OCI-LY3 (cell line): ENCODE measurements around the gene WDR70.
"Not testable (repeated sequence)": the region's sequence is repeated elsewhere in the genome, so short reads cannot be mapped to it uniquely, and the experiment has no call there.

Source experiments
- H2AFZ ChIP-seq: fragments of 200-600, 300-600 bp; shearing (Covaris generic); 2 replicates; pipeline ENCODE4 v1.6.0; 2014; ENCODE audit warnings: antibody characterized with exemption, low read depth, low read length
- H3K27ac ChIP-seq: fragments of 200-600, 300-600 bp; sonication (generic); 2 replicates; pipeline ENCODE4 v1.5.1; 2014; ENCODE audit warnings: mild to moderate bottlenecking, low read length, moderate library complexity, mixed read lengths
- H3K27me3 ChIP-seq: fragments of 200-600, 300-600 bp; sonication (generic); 2 replicates; pipeline ENCODE4 v1.6.1; 2014; ENCODE audit warnings: low read depth, low read length, mixed read lengths
- H3K36me3 ChIP-seq: fragments of 200-600, 300-600 bp; sonication (generic); replicated peaks from 2 replicates; pipeline ENCODE3; 2014; ENCODE audit warnings: low read depth, low read length, mixed read lengths
- H3K4me1 ChIP-seq: fragments of 300-600, 200-600 bp; sonication (generic); 2 replicates; pipeline ENCODE4 v1.6.1; 2014; ENCODE audit warnings: low read length, mixed read lengths
- H3K4me2 ChIP-seq: fragments of 200-600, 300-600 bp; sonication (generic); 2 replicates; pipeline ENCODE4 v1.6.1; 2014; ENCODE audit warnings: low read length, mixed read lengths
- H3K4me3 ChIP-seq: fragments of 300-600, 200-600 bp; sonication (generic); 2 replicates; pipeline ENCODE4 v1.5.1; 2014; ENCODE audit warnings: antibody characterized with exemption, mild to moderate bottlenecking, low read length, moderate library complexity
- H3K79me2 ChIP-seq: fragments of 300-600, 200-600 bp; shearing (Covaris generic); 2 replicates; pipeline ENCODE4 v1.6.1; 2014; ENCODE audit warnings: mild to moderate bottlenecking, low read length, mixed read lengths
- H3K9ac ChIP-seq: fragments of 300-600, 200-600 bp; shearing (Covaris generic); 2 replicates; pipeline ENCODE4 v1.6.0; 2014; ENCODE audit warnings: mild to moderate bottlenecking, low read length, moderate library complexity
- H3K9me3 ChIP-seq: fragments of 200-600, 300-600 bp; shearing (Covaris generic); 2 replicates; pipeline ENCODE4 v1.6.1; 2014; ENCODE audit warnings: low read length, mixed read lengths; ENCODE audit not compliant: insufficient read depth
- H4K20me1 ChIP-seq: fragments of 200-600, 300-600 bp; sonication (generic); 2 replicates; pipeline ENCODE4 v1.6.1; 2016; ENCODE audit warnings: low read length, mixed read lengths; ENCODE audit not compliant: insufficient read depth
- CTCF ChIP-seq: fragments of 200-600, 300-600 bp; sonication (generic); IDR thresholded peaks from 2 replicates; pipeline ENCODE4 v1.5.1; 2014; ENCODE audit warnings: antibody characterized with exemption, low read length, low read depth
- EZH2phosphoT487 ChIP-seq: fragments of 200-600 bp; shearing (Covaris generic); IDR thresholded peaks from 2 replicates; pipeline ENCODE4 v1.6.1; 2018; ENCODE audit warnings: antibody characterized with exemption, mixed run types, low read depth

The WDR70 gene

DNA sequence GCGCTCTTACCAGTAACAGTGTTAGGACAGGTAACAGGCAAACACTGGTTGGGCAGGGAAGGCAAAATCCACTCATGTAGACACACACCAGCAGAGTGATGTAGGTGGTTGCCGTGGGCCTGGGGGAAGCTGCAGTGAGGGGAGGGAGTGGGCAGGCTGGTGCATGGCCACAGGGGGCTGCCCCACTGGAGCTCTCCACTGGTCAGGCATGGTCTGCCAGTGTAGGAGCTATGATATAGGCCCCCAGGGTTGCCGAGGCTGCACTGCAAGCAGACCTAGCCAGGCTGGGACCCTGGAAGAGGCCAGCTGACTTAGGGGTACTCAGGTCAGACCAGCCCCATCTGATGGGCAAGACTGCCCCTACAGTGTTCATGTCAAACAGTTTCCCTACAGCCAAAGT, 306.1 kb downstream of the WDR70 start:
- no peaks in the 10 kb centered on the region for H3K4me1 ChIP-seq
- no peaks in the 10 kb centered on the region for H4K20me1 ChIP-seq
- H3K4me2 ChIP-seq = no peak overlapping the region
- no peaks in the 10 kb centered on the region for H3K27me3 ChIP-seq
- no peak overlapping the region for H3K4me3 ChIP-seq
- no peak for TF ChIP-seq CTCF
- TF ChIP-seq EZH2phosphoT487 = no peak
- no peak overlapping the region for H2AFZ ChIP-seq
- H3K36me3 ChIP-seq = no peaks in the 10 kb centered on the region
- no peaks in the 10 kb centered on the region for H3K9me3 ChIP-seq
- no peak overlapping the region for H3K9ac ChIP-seq
- H3K27ac ChIP-seq = no peak overlapping the region
- no peaks in the 10 kb centered on the region for H3K79me2 ChIP-seq

DNA sequence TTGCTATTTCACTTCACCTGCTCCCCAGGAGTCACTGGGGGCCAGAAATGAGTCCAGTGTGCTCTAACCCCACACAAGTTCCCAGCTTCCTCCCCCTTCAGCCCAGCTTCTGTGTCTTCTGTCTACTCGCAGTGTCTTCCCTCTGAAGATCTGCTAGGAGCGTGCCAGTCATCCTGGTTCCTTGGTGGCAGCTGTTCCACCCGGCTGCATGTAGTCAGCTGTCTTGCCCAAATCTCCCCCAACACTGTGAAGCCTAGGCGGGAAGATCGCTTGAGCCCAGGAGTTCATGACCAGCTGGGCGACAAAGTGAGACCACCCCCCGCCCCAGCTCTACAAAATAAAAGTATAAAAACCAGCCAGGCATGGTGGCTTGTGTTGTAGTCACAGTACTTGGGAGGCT, 306.7 kb downstream of the WDR70 start:
- H3K4me3 ChIP-seq = no peak overlapping the region
- H3K9me3 ChIP-seq = no peaks in the 10 kb centered on the region
- no peak overlapping the region for H3K9ac ChIP-seq
- H2AFZ ChIP-seq = no peak overlapping the region
- H3K36me3 ChIP-seq = no peaks in the 10 kb centered on the region
- H3K79me2 ChIP-seq = no peaks in the 10 kb centered on the region
- no peaks in the 10 kb centered on the region for H3K4me1 ChIP-seq
- TF ChIP-seq CTCF (no peak), EZH2phosphoT487 (no peak)
- no peaks in the 10 kb centered on the region for H3K27me3 ChIP-seq
- H4K20me1 ChIP-seq = no peaks in the 10 kb centered on the region
- H3K4me2 ChIP-seq = no peak overlapping the region
- H3K27ac ChIP-seq = no peak overlapping the region

GRCh38 chr5:37688925-37689324, 309.8 kb downstream of the WDR70 start:
- H3K27me3 ChIP-seq, H4K20me1 ChIP-seq, H3K4me3 ChIP-seq, H3K4me1 ChIP-seq, H2AFZ ChIP-seq, H3K9me3 ChIP-seq, H3K79me2 ChIP-seq, H3K9ac ChIP-seq, H3K36me3 ChIP-seq, H3K27ac ChIP-seq, H3K4me2 ChIP-seq: not testable (repeated sequence)

DNA sequence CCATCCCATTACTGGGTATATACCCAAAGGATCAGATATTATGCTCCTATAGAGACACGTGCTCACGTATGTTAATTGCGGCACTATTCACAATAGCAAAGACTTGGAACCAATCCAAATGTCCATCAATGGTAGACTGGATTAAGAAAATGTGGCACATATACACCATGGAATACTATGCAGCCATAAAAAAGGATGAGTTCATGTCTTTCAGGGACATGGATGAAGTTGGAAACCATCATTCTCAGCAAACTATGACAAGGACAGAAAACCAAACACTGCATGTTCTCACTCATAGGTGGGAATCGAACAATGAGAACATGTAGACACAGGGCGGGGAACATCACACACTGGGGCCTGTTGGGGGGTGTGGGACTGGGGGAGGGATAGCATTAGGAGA, 315.2 kb downstream of the WDR70 start:
- not testable (repeated sequence) for H3K79me2 ChIP-seq, H3K9me3 ChIP-seq, H3K27me3 ChIP-seq, H3K4me3 ChIP-seq, H3K4me1 ChIP-seq, H3K27ac ChIP-seq, H3K4me2 ChIP-seq, H3K36me3 ChIP-seq, H2AFZ ChIP-seq, H3K9ac ChIP-seq, H4K20me1 ChIP-seq

DNA sequence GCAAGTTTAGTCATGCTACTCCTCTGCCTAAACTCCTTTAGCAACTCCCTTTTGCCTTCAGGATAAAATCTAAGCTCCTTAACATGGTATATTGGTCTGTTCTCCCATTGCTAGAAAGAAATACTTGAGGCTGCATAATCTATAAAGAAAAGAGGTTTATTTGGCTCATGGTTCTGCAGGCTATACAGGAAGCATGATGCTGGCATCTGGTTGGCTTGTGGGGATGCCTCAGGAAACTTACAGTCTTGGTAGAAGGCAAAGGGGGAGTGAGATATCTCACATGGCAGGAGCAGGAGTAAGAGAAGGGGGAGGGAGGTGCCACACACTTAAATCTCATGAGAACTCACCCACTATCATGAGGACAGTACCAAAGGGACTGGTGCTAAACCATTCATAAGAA, 315.7 kb downstream of the WDR70 start:
- Histone ChIP-seq H3K4me2 (no peak overlapping the region), H2AFZ (no peak overlapping the region), H3K36me3 (no peaks in the 10 kb centered on the region), H3K27ac (no peak overlapping the region), H4K20me1 (no peaks in the 10 kb centered on the region), H3K79me2 (no peaks in the 10 kb centered on the region), H3K9me3 (no peaks in the 10 kb centered on the region), H3K9ac (no peak overlapping the region), H3K4me1 (no peaks in the 10 kb centered on the region), H3K27me3 (no peaks in the 10 kb centered on the region), H3K4me3 (no peak overlapping the region)
- TF ChIP-seq CTCF (no peak), EZH2phosphoT487 (no peak)
